Dendritic cell treated with granulocyte-macrophage colony-stimulating factor and Interleukin-4, amounts not matched to agents 40 ng/mL and 50 ng/mL, for 4 days (primary cell): Measurements from ENCODE around the gene CLEC16A.
"Not testable (repeated sequence)": the region's sequence is repeated elsewhere in the genome, so short reads cannot be mapped to it uniquely, and the experiment has no call there.

Experiments used
- H3K27ac Mint-ChIP-seq: one replicate; pipeline ENCODE4 v1.8.0; 2022; ENCODE audit warnings: mild to moderate bottlenecking, mixed read lengths
- H3K27me3 Mint-ChIP-seq: one replicate; pipeline ENCODE4 v1.8.0; 2022; ENCODE audit warnings: mild to moderate bottlenecking, mixed read lengths
- H3K36me3 Mint-ChIP-seq: one replicate; pipeline ENCODE4 v1.8.0; 2022; ENCODE audit warnings: low read depth, mixed read lengths
- H3K4me1 Mint-ChIP-seq: one replicate; pipeline ENCODE4 v1.8.0; 2022; ENCODE audit warnings: low read depth, mixed read lengths
- H3K4me3 Mint-ChIP-seq: one replicate; pipeline ENCODE4 v1.8.0; 2022; ENCODE audit warnings: mild to moderate bottlenecking, moderate library complexity, mixed read lengths
- H3K9me3 Mint-ChIP-seq: one replicate; pipeline ENCODE4 v1.8.0; 2022; ENCODE audit warnings: mixed read lengths
- intact Hi-C: fragments of 100-400 bp; cut with micrococcal nuclease; formaldehyde crosslinking; loops from one replicate; pipeline ENCODE4 v1.15.0; 2022

CLEC16A gene

DNA sequence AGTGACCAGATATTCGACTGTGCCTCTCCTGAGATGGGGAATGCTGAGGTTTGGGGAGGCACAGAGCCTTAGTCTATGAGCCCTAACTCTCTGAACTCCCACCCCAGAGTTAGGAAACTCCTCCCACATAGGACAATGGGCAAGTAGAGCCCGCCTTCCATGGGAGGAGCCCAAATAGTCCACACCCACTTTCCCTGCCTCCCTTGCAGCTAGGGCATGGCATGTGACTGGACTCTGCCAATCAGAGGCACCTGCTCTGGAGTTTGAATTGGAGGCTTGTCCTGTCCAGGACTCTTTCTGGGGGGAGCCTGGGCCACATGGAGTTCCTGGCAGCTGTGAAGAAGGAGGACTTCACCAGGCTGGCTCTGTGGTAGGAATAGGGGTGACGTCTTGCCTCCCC lies 263.3 kb downstream of the CLEC16A start:
- intact Hi-C loops: no loop called here
- no peaks in the 10 kb centered on the region for H3K9me3 Mint-ChIP-seq
- no peak overlapping the region for H3K4me3 Mint-ChIP-seq
- peaks cover 92% of the 10 kb centered on the region for H3K4me1 Mint-ChIP-seq
- peaks cover 16% of the 10 kb centered on the region for H3K27me3 Mint-ChIP-seq
- H3K27ac Mint-ChIP-seq: peak overlapping the region; percentile 72
- no peaks in the 10 kb centered on the region for H3K36me3 Mint-ChIP-seq

DNA sequence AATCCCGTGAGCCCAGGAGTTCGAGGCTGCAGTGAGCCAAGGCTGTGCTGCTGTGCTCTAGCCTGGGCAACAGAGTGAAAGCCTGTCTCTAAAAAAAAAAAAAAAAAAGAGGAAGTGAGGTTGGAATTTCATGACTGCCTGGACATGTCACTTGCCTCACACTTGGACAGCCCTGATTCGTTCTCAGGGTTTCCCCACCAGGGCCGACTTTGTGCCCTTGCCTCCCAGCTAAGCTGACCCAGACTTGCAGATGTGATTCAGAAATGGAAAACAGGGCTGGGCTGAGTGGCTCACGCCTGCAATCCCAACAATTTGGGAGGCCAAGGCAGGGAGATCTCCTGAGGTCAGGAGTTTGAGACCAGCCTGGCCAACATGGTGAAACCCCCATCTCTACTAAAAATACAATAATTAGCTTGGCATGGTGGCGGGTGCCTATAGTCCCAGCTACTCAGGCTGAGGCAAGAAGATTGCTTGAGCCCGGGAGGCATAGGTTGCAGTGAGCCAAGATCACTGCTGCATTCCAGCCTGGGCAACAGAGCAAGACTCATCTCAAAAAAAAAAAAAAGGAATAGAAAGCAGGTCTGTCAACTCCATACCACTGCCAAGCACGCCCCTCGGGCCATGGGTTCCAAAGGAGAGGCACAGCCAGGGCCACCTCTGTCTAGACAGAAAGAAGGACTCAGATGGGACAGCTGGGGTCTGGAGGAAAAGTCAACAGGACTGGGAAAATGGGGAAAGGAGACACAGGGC lies 264.7 kb downstream of the CLEC16A start:
- Mint-ChIP-seq H3K4me3 (no peak overlapping the region), H3K27ac (peak overlapping the region; percentile 72), H3K27me3 (peaks cover 18% of the 10 kb centered on the region), H3K36me3 (no peaks in the 10 kb centered on the region), H3K9me3 (no peaks in the 10 kb centered on the region), H3K4me1 (peaks cover 94% of the 10 kb centered on the region)
- intact Hi-C loops: no loop called here

DNA sequence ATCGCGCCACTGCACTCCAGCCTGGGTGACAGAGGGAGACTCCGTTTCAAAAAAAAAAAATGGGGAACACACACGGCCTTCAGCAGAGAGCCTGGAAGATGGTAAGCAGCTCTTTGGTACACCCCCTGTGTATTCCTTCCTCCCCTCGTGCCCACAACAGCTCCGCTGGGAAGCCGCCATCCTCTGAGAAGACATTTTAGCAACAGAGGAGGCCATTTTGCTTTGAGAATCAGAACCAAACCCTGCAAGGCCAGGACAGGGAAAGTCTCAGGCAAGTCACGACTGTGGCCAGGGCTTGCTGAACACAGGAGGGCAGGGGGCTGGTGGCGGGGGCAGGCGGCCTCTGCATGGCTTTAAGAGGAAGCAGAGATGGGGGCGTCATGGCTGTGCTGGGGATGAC lies 265.9 kb downstream of the CLEC16A start:
- Mint-ChIP-seq H3K27me3 (peaks cover 18% of the 10 kb centered on the region), H3K4me1 (peaks cover 83% of the 10 kb centered on the region), H3K27ac (peak overlapping the region; percentile 72), H3K9me3 (no peaks in the 10 kb centered on the region), H3K36me3 (no peaks in the 10 kb centered on the region), H3K4me3 (no peak overlapping the region)
- intact Hi-C loops: no loop called here

DNA sequence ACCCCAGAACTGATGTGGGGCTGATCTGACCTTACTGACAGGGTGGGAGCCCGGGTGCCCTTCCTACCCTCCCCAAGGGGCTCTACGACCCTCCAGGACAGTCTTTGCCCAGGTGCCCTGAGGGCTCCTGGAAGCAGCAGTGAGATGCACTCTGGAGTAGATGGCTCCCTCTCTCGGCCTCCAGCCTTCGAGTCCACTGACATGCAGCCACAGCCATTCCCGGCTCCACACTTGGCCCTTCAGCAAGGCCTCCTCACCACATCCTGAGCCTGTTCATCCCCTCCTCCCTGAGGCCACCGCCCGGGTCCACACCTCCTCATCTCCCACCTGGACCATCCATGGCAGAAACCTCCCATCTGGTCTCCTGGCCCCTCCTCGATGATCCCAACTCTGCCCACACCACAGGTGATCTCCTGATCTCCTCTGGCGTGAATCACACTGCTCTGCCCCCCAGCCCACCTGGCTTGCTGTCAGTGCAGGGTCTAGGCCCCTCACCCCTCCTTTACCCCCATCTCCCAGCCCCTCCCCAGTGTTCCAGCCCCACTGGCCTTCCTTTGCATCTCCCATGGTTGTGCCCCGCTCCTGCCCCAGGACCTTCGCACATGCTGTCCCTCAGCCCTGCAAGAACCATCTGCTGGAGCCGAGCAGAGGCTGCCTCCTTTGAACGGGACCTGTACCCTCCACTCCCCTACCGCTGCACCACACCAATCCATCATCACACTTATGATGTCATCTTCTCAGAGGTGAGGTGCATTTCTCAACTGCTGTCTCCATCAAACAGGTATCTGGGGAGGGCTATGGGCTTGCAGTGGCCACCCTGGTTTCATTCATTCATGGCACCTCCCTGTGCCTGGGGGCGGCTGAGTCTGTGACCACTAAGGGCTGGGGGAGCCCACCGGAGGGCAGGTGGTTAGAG lies 267.0 kb downstream of the CLEC16A start:
- peaks cover 72% of the 10 kb centered on the region for H3K4me1 Mint-ChIP-seq
- intact Hi-C loops: no loop called here
- peaks cover 18% of the 10 kb centered on the region for H3K27me3 Mint-ChIP-seq
- H3K36me3 Mint-ChIP-seq: no peaks in the 10 kb centered on the region
- peaks cover 9% of the 10 kb centered on the region for H3K9me3 Mint-ChIP-seq
- peak overlapping the region; percentile 48 for H3K27ac Mint-ChIP-seq
- H3K4me3 Mint-ChIP-seq: no peak overlapping the region

DNA sequence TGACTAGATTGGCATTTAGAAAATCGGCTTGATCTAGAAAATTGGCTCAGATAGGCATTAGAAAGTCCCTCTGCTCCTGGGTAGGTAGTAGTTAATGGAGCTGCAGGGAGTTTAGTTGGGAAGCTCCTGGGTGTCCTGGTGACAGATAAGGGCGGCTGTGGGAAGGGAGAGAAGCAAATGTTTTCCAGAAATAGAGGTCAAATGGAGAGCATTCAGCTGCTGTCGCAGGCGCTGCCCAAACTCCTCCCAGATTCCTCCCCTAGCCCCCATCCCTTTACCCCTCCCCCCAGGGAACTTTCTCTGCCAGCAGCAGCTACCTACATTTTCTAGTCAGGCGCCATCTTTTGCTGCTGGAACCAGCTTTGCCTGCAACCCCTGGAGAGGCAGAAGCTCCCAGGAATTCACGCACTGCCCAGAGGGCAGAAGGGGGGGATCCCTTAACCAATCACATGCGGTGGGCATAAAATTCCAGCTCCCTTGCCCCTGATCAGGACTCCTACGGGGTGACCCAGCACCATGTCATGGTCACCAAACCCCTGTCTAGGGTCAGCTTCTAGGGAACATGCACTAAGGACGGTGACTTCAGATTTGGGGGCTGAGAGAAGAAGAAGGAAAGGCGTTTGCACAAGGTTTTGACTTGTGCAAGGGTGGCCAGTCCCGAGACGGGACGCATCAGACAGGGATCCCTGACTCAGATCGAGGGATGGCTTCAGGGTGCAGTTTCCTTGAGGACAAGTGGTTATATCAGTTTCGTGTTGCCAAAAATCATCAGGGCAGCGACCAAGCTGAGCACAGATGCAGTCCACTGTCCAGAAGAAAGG lies 267.8 kb downstream of the CLEC16A start:
- H3K36me3 Mint-ChIP-seq: no peaks in the 10 kb centered on the region
- H3K27ac Mint-ChIP-seq: peak overlapping the region; percentile 48
- H3K4me3 Mint-ChIP-seq: no peak overlapping the region
- H3K9me3 Mint-ChIP-seq: peaks cover 10% of the 10 kb centered on the region
- intact Hi-C loops: no loop called here
- H3K27me3 Mint-ChIP-seq: peaks cover 18% of the 10 kb centered on the region
- peaks cover 64% of the 10 kb centered on the region for H3K4me1 Mint-ChIP-seq

DNA sequence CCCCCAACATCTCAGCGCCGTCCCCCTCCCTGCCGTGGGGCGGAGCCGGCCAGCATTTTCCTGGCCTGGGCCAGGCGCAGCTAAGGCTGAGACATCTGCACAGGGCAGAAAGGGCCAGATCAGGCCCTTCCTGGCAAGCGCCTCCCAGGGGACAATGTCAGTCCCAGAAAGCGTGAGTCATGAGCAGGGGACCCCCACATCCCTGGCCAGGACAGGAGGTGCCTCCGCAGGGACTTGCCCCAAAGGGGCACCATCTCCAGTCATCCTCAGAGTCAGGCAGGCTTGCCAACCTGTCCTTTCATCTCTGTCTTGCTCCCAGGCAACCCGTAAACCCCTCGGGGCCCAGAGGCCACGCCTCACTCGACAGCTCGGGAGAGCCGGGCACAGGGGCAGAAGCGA lies 268.4 kb downstream of the CLEC16A start:
- Mint-ChIP-seq H3K27ac (peak overlapping the region; percentile 65), H3K36me3 (no peaks in the 10 kb centered on the region), H3K27me3 (peaks cover 18% of the 10 kb centered on the region), H3K4me1 (peaks cover 59% of the 10 kb centered on the region), H3K9me3 (peaks cover 10% of the 10 kb centered on the region), H3K4me3 (no peak overlapping the region)
- intact Hi-C loops: no loop called here

DNA sequence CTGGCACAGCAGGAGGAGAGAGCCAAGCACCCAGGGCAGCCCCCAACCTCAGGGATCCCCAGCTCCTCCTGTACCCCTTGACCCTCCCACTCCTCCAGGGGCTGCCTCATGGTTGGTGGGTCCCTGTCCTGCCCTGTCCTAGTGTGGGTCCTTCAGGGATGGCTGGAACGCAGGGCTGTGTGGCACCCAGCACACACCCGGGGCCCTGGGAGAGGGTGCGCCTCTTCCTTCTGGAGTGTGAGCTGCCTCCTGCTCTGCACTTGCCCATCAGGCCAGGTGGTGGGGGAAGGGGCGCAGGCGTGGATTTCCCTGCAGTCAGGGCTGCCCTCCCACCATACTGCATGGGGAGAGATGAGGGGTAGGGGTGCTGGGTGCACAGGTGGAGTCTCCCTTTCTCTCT lies 269.0 kb downstream of the CLEC16A start:
- Mint-ChIP-seq H3K27ac (peak overlapping the region; percentile 65), H3K4me3 (no peak overlapping the region), H3K27me3 (peaks cover 18% of the 10 kb centered on the region), H3K9me3 (peaks cover 10% of the 10 kb centered on the region), H3K4me1 (peaks cover 53% of the 10 kb centered on the region), H3K36me3 (no peaks in the 10 kb centered on the region)
- intact Hi-C loops: no loop called here

DNA sequence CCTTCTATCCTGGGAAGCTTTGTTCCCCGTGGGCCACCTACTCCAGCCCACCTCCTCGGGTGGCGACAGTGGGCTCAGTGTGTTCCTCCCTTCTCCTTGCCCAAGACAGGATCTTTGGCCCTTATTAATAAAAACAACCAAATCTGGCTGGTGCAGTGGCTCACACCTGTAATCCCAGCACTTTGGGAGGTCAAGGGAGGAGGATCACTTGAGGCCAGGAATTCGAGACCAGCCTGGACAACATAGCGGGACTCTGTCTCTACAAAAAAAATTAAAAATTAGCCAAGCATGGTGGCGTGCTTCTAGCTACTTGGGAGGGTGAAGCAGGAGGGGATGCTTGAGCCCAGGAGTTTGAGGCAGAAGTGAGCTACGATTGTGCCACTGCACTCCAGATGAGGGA lies 269.4 kb downstream of the CLEC16A start:
- Mint-ChIP-seq H3K4me1 (peaks cover 50% of the 10 kb centered on the region), H3K27ac (peak overlapping the region; percentile 65), H3K36me3 (no peaks in the 10 kb centered on the region), H3K9me3 (peaks cover 10% of the 10 kb centered on the region), H3K4me3 (no peak overlapping the region), H3K27me3 (peaks cover 18% of the 10 kb centered on the region)
- intact Hi-C loops: no loop called here

DNA sequence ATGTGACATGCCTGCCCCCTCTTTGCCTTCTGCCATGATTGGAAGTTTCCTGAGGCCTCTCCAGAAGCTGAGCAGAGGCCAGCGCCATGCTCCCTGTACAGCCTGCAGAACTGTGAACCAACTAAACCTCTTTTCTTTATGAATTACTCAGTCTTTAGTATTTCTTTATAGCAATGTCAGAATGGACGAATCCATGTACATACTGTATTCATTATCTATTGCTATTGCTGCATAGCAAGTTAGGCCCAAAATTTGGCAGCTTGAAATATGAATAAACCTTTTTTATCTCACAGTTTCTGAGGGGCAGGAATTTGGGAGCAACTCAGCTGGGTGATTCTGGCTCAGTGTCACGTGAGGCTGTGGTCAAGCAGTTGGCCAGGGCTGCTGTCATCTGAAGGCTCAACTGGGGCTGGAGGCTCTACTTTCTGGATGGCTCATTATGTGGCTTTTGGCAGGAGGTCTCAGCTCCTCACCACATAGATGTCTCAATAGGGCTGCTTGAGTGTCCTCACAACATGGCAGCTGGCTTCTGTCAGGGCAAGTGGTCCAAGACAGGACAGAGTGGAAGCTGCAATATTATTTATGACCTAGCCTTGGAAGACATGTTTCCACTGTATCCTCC lies 271.7 kb downstream of the CLEC16A start:
- no peak overlapping the region for H3K4me3 Mint-ChIP-seq
- peaks cover 17% of the 10 kb centered on the region for H3K27me3 Mint-ChIP-seq

DNA sequence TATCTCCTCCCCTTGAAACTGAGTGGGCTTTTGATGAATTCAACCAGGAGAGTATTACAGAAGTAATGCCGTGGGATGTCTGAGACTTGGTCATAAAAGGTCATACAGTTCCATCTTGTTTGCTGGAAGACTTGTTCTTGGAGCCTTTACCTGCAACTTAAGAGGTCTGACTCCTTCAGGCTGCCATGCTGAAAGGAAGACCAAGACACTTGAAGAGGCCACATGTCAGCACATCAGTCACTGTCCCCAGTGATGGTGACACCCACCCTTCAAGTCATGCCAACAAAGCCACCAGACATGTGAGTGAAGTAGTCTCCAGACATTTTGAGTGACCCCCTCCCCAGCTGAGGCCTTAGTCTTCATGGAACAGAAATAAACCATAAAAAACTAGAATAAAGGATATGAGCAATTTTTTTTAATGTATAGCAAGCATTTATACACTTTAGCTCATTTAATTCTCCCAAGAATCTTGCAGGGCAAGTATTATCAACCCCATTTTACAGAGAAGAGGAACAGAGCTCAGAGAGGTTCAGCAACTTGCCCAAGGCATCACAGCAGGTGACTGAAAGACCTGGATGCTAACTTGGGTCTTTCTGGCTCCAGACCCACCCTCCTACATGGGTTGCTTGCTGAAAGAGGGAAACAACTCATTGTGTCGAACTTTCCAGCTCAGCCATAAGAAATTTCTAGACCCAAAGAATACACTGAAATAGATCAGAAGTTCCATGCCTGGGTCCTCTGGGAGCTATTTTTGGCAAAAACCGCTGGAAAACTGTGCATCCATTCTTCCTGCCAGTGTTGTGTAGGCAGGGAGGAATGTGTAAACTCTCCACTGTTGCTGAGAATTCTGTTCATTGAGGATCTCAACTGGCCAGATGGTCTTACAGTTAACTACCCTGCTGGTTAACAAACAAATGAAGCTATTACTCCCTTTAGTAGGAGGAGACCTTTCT lies 273.6 kb downstream of the CLEC16A start:
- Mint-ChIP-seq H3K36me3 (no peaks in the 10 kb centered on the region), H3K9me3 (peaks cover 10% of the 10 kb centered on the region), H3K27me3 (peaks cover 4% of the 10 kb centered on the region), H3K4me1 (peaks cover 29% of the 10 kb centered on the region), H3K27ac (no peak overlapping the region), H3K4me3 (no peak overlapping the region)
- intact Hi-C loops: no loop called here

More for the DNA sequence above, 271.7 kb downstream of the CLEC16A start:
- intact Hi-C loops: no loop called here
- peaks cover 10% of the 10 kb centered on the region for H3K9me3 Mint-ChIP-seq
- no peak overlapping the region for H3K27ac Mint-ChIP-seq
- peaks cover 42% of the 10 kb centered on the region for H3K4me1 Mint-ChIP-seq
- no peaks in the 10 kb centered on the region for H3K36me3 Mint-ChIP-seq

DNA sequence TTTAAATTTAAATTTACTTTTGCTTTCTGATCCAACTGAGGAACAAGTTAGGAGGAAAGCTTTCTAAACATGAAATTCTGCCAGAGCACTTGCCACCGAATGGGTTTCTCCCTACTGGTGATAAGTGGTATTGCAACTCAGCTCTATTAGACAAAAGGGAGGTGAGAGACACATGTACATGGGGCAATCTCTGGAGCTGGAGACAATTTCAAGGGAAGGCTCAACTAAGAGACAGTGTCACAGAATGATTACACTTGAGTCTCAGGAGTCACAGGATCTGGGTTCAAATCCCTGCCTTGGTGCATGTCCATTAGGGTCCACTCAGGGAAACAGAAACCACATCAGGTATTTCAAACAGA lies 274.2 kb downstream of the CLEC16A start:
- no peaks in the 10 kb centered on the region for H3K36me3 Mint-ChIP-seq
- no peak overlapping the region for H3K27ac Mint-ChIP-seq
- peaks cover 27% of the 10 kb centered on the region for H3K4me1 Mint-ChIP-seq
- no peak overlapping the region for H3K4me3 Mint-ChIP-seq
- H3K27me3 Mint-ChIP-seq: peaks cover 2% of the 10 kb centered on the region
- intact Hi-C loops: no loop called here
- H3K9me3 Mint-ChIP-seq: peaks cover 10% of the 10 kb centered on the region

DNA sequence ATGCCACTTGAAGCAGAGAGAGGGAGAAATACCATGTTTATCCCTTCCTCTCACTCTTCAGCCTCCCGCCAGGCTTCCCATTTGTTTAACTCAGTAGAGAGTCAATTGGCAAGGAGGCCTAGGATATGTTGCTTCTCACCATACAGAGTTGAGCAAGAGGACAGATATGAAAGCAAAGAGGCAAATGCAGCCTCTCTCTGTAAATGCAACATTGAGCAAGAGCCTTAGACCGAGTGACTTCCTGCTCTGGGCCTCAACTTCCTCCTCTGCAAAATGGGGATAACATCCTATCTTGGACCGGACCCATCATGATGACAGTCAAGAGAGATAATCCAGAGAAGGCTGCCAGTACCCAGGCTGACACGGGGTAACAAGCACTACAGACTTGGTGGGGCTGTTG lies 274.8 kb downstream of the CLEC16A start:
- no peaks in the 10 kb centered on the region for H3K36me3 Mint-ChIP-seq
- intact Hi-C loops: no loop called here
- H3K4me3 Mint-ChIP-seq: no peak overlapping the region
- peaks cover 2% of the 10 kb centered on the region for H3K27me3 Mint-ChIP-seq
- H3K9me3 Mint-ChIP-seq: peaks cover 10% of the 10 kb centered on the region
- no peak overlapping the region for H3K27ac Mint-ChIP-seq
- H3K4me1 Mint-ChIP-seq: peaks cover 30% of the 10 kb centered on the region

DNA sequence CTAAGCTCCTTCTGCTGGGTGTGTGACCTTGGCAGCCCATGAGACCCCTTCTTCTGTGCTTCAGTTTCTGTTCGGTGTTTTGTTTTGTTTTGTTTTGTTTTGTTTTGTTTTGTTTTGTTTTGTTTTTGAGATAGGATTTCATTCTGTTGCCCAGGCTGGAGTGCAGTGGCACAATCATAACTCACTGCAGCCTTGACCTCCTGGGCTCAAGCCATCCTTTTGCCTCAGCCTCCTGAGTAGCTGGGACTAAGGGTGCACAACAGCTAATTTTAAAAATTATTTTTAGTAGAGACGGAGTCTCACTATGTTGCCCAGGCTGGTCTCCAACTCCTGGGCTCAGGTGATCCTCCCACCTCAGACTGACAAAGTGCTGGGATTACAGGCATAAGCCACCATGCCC lies 276.1 kb downstream of the CLEC16A start:
- H3K27ac Mint-ChIP-seq, H3K4me3 Mint-ChIP-seq, H3K9me3 Mint-ChIP-seq, intact Hi-C loops, H3K27me3 Mint-ChIP-seq, H3K36me3 Mint-ChIP-seq: not testable (repeated sequence)
- H3K4me1 Mint-ChIP-seq: peaks cover 43% of the 10 kb centered on the region
